GM12874 (cell line): Measurements from ENCODE around the gene PLCB2.

Experiments used
- TF ChIP-seq, protein P1 (sequence below): IDR thresholded peaks from 2 replicates; pipeline ENCODE4 v1.5.1; 2011; ENCODE audit warnings: low read depth, mild to moderate bottlenecking, control low read depth, low read length, moderate library complexity; ENCODE audit not compliant: insufficient read depth

PLCB2 gene

DNA sequence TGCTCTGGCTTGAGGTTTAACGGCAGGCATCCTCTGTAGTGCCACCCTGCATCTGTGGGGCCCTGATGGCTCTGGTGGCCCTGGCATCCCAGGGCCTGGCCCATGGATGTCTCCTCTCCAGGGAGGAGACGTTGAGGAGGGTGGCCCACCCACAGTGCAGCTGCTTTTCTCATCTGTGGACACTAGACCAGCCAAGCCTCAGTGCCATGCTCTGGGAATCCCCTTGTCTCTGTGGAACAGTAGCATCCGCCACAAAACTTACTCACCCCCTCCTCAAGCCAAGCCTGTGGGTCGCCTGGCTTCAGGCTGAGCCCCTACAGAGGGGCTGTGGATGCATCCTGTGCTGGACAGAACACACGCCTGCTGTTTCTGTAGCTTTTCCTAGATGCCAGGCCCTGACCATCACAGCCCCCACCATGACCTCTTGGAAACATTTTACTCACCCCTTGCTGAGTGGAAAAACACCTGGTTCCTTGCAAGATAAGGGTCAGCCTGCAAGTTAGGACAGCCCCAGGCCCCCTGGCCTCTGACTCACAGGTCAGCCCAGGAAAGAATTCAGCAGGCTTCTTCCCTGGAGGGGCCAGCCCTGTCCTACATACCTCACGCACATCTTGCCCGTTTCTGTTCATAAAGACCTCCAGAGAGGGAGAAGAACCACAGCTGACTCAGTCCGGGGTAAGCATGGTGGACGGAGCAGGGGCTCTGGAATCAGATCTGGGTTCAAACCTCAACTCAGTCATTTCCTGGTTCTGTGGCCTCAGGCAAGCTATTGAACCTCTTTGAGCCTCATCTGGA lies 49.9 kb downstream of the PLCB2 start:
- TF ChIP-seq, protein P1, sequence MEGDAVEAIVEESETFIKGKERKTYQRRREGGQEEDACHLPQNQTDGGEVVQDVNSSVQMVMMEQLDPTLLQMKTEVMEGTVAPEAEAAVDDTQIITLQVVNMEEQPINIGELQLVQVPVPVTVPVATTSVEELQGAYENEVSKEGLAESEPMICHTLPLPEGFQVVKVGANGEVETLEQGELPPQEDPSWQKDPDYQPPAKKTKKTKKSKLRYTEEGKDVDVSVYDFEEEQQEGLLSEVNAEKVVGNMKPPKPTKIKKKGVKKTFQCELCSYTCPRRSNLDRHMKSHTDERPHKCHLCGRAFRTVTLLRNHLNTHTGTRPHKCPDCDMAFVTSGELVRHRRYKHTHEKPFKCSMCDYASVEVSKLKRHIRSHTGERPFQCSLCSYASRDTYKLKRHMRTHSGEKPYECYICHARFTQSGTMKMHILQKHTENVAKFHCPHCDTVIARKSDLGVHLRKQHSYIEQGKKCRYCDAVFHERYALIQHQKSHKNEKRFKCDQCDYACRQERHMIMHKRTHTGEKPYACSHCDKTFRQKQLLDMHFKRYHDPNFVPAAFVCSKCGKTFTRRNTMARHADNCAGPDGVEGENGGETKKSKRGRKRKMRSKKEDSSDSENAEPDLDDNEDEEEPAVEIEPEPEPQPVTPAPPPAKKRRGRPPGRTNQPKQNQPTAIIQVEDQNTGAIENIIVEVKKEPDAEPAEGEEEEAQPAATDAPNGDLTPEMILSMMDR, result no peak

DNA sequence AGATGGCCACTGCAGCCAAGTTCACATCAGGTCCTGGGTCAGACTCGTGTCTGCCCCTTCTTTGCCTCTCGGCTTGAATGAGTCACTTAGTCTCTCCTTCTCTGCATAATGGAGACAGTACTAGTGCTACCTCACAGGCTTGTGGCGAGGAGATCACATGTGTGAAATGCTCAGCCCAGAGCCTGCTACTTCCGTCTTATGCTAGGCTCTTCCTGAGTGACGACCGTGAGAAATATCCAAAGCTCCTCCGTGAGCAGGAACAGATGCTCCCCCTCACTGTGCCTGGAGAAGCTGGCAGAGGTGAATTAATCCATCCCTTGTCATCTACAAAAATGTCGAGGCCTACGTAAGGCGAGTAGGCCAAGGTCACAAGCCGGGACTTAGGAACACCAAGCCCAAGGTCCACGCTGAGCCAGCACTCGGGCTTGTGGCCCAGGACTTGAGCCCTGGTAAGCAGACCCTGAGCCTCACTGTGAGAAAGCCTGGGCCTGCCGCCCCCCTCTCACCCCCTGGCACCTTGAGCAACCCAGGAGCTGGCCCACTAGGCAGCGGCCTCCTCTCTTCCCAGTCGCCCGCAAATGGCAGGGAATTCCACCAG lies 51.0 kb downstream of the PLCB2 start:
- TF ChIP-seq, protein P1, result no peak

DNA sequence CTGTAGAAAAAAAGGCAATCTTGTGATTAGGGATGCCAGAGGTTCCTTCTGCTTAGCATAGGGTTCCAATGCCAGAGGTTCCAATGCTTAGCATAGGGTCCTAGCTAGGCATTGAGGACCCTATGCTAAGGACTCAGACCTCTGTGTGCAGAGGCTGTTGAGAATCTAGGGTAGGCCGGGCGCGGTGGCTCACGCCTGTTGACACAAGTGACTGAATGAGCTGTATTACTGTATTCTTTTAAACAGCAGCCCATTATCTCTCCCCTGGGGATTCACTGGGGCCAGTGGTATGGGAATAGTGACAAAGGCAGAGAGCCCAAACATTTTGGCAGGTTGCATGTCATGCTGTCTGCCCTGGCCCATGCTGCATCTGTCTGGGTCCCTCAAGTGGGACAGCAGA lies 52.7 kb downstream of the PLCB2 start:
- TF ChIP-seq, protein P1, result no peak

DNA sequence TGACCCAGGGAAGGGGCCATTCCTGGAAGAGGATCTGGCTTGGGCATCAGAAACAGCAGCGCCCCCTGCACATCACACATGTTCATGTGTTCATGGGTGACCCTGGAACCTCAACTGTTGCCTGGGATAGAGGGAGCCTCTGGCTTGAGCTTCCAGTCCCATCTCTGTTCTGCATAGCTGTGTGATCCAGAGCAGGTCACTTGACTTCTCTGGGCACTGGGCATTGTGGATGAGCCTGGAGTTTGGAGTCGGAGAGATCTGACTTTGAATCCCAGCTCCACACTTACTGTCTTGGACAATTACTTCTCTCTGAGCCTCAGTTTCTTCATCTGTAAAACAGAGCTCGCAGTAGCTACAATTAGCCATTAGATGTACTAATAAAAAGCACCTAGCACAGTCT lies 53.3 kb downstream of the PLCB2 start:
- TF ChIP-seq, protein P1, result no peak

DNA sequence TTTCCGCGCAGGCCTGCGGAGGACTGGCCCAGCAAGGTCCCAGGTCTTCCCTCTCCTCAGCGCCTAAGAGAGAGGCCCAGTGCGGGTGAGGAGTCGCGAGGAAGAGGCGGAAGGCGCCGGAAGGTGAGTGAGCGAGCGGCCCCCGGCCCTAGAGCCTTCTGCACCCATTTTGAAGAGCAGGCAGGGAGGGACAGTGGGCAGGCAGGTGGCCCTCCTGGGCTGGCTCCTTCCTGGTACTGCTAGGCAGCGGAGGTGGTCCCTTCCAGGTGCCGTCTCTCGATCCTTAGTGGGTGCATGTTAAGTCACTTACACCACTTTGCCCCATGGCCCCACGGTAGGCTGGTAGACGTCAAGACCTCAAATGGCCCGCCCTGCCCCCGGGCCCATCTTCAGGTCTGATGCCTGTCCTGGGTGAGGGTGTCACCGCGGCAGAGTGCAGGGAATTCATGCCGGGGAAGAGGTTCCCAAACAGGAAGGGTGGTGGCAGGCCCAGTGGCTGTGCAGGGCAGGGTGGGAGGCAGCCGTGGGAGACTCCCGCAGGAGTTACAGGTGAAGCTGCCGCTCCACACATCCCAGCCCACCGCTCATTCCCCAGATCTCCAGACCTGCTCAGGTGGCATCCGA lies 54.5 kb downstream of the PLCB2 start:
- TF ChIP-seq, protein P1, result no peak

DNA sequence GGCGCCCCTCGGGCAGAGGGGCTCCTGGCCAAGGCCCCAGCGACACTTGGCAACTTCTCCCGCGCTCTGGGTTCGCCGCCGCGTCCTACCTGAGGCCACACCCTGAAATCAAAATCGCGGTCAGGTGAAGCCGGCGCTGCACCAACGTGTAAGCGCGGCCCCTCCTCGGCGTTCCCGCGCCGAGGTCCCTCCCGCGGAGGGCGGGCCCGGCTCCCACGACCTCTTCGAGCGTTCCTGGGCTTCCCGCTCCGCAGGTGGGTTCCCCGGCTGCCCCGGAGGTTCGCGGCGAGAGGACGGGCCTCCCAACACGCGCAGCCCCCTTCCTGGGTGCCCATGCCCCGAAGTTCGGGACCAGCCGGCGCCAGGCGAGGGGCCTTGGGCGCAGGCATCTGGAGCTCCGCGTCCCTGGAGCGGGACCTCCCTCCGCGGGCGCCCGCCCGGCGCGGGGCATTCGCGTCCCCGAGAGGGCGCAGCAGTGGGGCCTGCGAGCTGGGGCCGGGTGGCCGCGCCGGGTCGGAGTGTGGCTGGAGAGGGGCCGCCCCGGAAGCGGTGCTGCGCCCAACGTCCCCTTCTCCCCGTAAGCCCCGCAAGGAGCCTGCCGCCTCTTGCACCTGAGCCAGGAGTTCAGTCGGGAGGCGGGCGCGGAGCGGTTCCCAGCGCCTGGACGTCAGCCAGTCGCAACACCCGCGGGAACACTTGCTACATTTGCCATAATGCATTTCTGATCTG lies 55.1 kb downstream of the PLCB2 start:
- TF ChIP-seq, protein P1, result no peak

DNA sequence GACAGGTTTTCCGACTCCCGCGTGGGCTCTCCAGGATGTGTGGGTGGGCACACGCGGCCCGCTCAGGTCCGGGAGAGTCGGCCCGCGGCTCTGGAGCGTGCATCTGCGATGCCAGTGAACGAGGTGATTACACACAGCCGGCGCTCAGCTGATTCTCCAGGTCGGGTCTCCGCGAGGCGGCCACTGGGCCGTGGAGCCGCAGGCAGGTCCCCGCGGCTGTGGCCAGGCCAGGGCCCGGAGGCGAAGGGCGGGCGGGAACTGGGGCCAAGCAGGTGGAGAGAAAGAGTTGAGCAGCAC lies 55.6 kb downstream of the PLCB2 start:
- TF ChIP-seq, protein P1, result no peak
